NCI-H82 treated with DMSO at 0.1 percent for 48 hours (cell line): ENCODE measurements around the gene MOB3A.
A peak's percentile ranks its signal among the peaks of the same experiment; 100 is the strongest.
"Not testable (repeated sequence)": the region's sequence is repeated elsewhere in the genome, so short reads cannot be mapped to it uniquely, and the experiment has no call there.

Experiments
- DNase-seq: peaks from one replicate; lab custom pipeline; 2025; ENCODE audit not compliant: unreplicated experiment; lab: John Stamatoyannopoulos, UW

The MOB3A gene

DNA sequence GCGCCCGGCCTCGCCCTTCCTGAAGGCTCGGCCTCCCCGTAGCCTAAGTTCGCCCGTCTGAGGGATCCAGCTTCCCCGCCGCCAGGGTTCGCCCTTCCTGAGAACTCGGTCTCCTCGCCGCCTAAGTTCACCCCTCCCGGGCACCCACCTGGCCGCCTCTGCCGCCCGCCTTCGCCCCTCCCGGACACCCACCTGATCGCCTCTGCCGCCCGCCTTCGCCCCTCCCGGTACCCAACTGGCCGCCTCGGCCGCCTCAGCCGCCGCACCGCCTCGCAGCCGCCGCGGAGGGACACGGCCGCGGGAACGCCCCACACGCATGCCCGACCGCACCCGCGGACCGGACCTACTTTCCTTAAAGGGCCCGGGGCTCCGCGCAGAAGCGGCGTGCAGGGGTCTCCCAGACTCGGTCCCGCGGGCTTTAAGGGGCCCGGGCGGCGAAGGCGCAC lies at the start of gene MOB3A:
TSS of gene MOB3A (minus strand) at position 293 of the 446 bp plus-strand sequence. CDS start 17,766 bp downstream, outside the sequence.
- peak; percentile 72 for DNase-seq

- DNase-seq = no peak
Observed at GRCh38 chr19:2145831-2146241, 49.7 kb upstream of the MOB3A start.

DNA sequence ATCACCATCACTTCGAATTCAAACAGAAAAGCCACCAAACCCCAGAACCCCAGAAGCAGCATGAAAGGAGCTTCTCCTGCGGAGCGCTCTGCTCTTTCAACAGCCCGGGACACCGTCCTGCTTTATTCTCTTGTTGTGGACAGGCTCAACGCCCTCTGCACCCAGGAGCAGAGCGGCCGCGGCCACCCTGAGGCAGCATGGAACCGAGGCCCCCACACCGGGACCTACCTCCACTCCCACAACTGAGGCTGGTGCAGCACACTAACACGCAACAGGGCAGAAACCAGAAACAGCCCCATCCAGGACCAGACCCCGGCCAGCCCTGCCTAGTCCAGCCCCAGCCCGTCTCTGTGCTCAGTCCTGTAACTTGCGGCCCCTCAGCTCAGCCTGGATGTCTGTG lies 48.1 kb upstream of the MOB3A start:
- DNase-seq = no peak

GRCh38 chr19:2142173-2142829 lies 46.2 kb upstream of the MOB3A start:
- DNase-seq = no peak

DNA sequence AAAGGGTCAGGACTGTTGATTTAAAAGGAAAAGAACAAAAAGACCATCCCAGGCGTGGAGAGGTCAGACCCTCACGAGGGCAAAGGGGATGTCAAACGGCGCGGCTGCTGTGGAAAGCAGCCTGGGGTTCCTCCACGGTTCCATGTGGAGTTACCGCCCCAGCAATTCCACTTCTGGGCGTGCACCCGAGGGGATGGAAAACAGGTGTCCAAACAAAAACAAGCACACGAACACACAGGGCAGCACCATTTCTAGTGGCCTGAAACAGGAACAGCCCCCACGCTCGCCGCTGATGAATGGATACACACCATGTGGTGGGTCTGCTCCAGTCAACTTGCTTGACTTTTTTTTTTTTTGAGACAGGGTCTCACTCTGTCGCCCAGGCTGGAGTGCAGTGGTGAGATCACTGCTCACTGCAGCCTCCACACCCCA lies 44.0 kb upstream of the MOB3A start:
- no peak for DNase-seq

DNA sequence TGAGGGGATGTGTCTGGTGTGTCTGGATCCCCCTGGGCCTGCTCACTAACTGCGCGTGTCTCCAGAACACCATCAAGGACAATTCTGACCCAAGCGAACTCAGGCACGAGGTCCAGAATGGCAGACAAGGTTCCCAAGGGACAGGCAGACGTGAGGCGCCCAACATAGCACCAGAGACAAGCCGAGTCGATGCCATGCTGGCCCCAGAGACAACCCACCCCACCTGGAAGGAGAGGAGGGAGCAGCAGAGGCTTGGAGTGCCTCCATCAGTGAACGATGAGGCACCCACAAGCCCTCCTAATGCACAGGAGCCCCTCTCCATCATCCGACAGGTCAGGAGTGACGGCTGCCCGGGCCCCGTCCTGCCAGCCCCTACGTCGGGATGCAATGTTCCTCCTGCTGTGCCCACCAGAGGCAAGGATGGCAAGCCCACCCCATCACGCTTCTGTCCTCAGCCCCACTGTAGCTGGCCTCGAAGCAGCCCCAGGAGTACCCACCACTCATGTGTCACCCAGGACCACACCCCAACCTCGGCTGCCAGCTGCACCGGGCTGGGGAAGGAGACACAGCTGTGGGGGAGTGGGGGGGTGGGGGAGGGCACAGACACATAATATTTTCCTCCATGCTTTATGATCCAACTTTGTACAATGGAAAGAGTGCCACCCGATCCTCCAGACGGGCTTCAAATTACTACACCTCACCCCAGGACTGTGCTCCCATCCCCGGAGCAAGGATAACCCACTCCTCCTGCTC lies 43.4 kb upstream of the MOB3A start:
- DNase-seq = no peak

DNA sequence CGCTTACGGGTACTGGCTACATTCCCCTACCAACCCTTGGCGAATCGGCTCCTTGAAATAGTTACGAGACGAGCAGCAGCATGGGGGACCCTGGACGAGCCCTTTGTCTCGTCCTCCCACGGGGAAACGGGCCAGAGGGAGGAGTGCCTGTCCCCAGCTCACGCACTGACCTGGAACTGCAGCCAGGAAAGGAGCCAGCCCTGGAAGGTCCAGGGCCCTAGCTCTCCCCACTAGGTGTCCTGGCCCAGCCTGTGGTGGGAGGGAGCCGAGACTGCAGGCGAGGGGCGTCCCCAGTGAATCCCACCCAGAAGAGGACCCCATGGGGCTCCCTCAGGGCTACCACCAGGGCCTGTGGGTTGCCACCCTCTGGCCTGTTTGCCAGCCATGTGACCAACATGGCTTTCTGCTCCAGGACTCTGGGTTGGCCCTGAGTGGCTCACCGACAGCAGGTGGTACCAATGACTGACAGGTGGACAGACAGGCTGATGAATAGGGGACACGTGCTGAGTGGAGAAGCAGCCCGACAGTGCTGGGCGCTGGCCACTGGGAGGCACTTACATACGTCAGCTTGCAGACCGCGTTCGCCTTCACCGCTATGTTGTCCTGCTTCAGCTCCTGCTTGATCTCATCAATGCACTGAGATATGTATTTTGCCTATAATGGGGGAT lies 42.1 kb upstream of the MOB3A start:
- no peak for DNase-seq

GRCh38 chr19:2136796-2137195 lies 40.7 kb upstream of the MOB3A start:
- DNase-seq = no peak

GRCh38 chr19:2135474-2136402 lies 39.6 kb upstream of the MOB3A start:
- no peak for DNase-seq

GRCh38 chr19:2132731-2133490 lies 36.8 kb upstream of the MOB3A start:
- DNase-seq = no peak

- no peak for DNase-seq
Observed at GRCh38 chr19:2132191-2132590, 36.1 kb upstream of the MOB3A start.

DNA sequence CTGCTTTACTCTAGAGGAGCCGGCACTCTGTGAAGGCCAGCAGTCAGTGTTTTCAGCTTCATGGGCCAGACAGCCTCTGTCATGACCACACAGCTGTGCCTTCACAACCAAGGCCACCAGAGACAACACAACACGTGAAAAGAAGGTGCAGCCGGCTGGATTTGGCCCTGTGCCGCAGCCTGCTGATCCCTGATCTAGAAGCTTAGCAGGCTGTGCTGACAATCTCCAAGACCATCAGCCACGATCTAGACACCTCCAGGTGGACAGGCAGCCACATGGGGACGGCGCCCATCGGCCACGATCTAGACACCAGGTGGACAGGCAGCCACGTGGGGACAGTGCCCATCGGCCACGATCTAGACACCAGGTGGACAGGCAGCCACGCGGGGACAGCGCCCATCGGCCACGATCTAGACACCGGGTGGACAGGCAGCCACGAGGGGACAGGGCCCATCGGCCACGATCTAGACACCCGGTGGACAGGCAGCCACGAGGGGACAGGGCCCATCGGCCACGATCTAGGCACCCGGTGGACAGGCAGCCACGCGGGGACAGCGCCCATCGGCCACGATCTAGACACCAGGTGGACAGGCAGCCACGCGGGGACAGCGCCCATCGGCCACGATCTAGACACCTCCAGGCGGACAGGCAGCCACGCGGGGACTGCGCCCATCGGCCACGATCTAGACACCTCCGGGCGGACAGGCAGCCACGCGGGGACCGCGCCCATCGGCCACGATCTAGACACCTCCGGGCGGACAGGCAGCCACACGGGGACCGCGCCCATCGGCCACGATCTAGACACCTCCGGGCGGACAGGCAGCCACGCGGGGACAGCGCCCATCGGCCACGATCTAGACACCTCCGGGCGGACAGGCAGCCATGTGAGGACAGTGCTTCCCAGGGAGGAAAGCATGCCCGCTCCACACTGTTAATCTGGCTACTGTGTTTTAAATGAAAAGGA lies 35.2 kb upstream of the MOB3A start:
- DNase-seq = not testable (repeated sequence)

GRCh38 chr19:2129892-2130770 lies 34.0 kb upstream of the MOB3A start:
- DNase-seq = no peak

DNA sequence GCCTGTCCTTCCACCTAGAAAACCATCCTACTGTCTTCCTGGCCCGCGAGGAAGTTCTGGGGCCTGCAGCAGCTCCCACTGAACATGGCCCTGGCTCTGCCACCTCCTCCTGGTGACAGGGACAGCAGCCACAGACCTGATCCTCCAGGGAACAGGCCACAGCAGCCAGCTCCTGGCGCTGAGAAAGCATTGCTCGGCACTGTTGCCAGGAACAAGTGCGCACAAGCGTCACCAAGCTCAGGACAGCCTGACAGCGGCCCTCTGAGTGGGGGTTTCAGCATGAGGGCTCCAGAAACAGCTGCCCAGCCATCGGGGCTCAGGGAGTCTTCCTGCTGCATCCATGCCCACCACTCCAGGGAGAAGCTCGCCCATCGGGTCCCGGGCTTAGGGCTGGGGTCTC lies 33.4 kb upstream of the MOB3A start:
- no peak for DNase-seq

- DNase-seq = no peak
Observed at GRCh38 chr19:2129022-2129421, 32.9 kb upstream of the MOB3A start.

DNA sequence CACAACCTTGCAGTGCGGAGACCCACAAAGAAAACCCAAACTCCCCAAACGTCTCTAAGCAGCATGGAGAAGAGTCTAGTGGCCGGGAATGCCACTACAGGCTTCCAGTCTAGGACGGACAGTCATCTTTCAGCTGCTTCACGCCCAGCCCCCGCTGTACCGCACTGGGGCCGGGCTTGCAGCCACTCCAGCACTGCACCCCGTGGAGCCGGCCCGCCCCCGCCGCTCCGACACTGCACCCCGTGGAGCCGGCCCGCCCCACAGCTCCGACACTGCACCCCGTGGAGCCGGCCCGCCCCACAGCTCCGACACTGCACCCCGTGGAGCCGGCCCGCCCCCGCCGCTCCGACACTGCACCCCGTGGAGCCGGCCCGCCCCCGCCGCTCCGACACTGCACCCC lies 32.1 kb upstream of the MOB3A start:
- not testable (repeated sequence) for DNase-seq

DNA sequence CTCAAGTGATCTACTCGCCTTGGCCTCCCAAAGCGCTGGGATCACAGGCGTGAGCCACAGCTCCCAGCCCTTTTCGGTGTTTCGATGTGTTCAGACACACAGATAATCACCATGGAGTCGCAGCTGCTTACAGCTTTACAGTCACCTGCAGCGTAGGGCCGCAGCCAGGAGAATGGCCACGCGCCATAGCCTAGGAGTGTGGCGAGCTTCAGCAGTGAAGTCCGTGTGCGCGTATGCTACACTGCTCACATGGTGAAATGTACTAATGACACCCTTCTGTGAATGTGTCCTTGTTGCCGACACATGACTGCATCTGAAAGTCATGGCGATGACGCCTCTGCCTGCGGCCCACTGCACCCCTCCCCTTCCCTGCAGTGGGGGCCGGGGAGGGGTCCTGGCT lies 31.6 kb upstream of the MOB3A start:
- no peak for DNase-seq
